HepG2 (cell line): ENCODE data around the gene UBR1. TPM values are rescaled to one million over a fixed set of nuclear protein-coding genes. Genes with fewer than 3 reads are reported as not detected.

Experiments used
- ADNP ChIP-seq: sonication (generic); formaldehyde crosslinking; IDR thresholded peaks from 2 replicates; pipeline ENCODE4 v1.4.0; 2020; ENCODE audit warnings: missing genetic modification reagents
- ARID4A ChIP-seq: sonication (generic); formaldehyde crosslinking; IDR thresholded peaks from 2 replicates; pipeline ENCODE4 v1.5.0; 2020; ENCODE audit warnings: mild to moderate bottlenecking, missing genetic modification reagents, borderline replicate concordance
- CSRNP2 ChIP-seq: sonication (generic); formaldehyde crosslinking; conservative IDR thresholded peaks from 2 replicates; pipeline ENCODE4 v1.8.0; 2022; ENCODE audit warnings: low read depth, missing genetic modification reagents
- FOSL2 ChIP-seq: sonication (generic); formaldehyde crosslinking; IDR thresholded peaks from 2 replicates; pipeline ENCODE4 v1.4.0; 2020; ENCODE audit warnings: missing genetic modification reagents
- FOXA3 ChIP-seq: IDR thresholded peaks from 2 replicates; pipeline ENCODE4 v1.6.1; 2016; ENCODE audit warnings: missing genetic modification reagents, missing compliant biosample characterization
- FOXM1 ChIP-seq: sonication (generic); formaldehyde crosslinking; IDR thresholded peaks from 2 replicates; pipeline ENCODE4 v1.5.0; 2020; ENCODE audit warnings: missing genetic modification reagents
- FOXO1 ChIP-seq: sonication (generic); formaldehyde crosslinking; IDR thresholded peaks from 2 replicates; pipeline ENCODE4 v1.4.0; 2020; ENCODE audit warnings: missing genetic modification reagents
- HCFC1 ChIP-seq: fragments of 150-350 bp; IDR thresholded peaks from 2 replicates; pipeline ENCODE4 v1.6.1; 2014; ENCODE audit warnings: low read depth, low read length
- KAT8 ChIP-seq: IDR thresholded peaks from 2 replicates; pipeline ENCODE4 v1.6.1; 2016; ENCODE audit warnings: missing genetic modification reagents, missing compliant biosample characterization
- KDM5A ChIP-seq: fragments of 200-600 bp; sonication (generic); IDR thresholded peaks from 2 replicates; pipeline ENCODE4 v1.7.0; 2018; ENCODE audit warnings: antibody characterized with exemption, mild to moderate bottlenecking, low read length, borderline replicate concordance
- MTF1 ChIP-seq: sonication (generic); formaldehyde crosslinking; IDR thresholded peaks from 2 replicates; pipeline ENCODE4 v1.5.0; 2020; ENCODE audit warnings: missing genetic modification reagents
- NCOA5 ChIP-seq: sonication (generic); formaldehyde crosslinking; IDR thresholded peaks from 2 replicates; pipeline ENCODE4 v1.4.0; 2020; ENCODE audit warnings: missing genetic modification reagents
- TCF12 ChIP-seq, 2 experiments: fragments of 450-650 bp in 1 of 2; sonication (generic) in 1 of 2; formaldehyde crosslinking in 1 of 2; IDR thresholded peaks; 2 replicates each; pipeline versions ENCODE4 v1.6.1 to v1.8.0; 2017 to 2022; ENCODE audit warnings: antibody characterized with exemption in 1 of 2, mild to moderate bottlenecking in 1 of 2, missing genetic modification reagents in 1 of 2, moderate library complexity in 1 of 2
- TGIF2 ChIP-seq: IDR thresholded peaks from 2 replicates; pipeline ENCODE4 v1.6.1; 2016; ENCODE audit warnings: control low read depth, missing compliant biosample characterization
- THAP7 ChIP-seq: sonication (generic); formaldehyde crosslinking; IDR thresholded peaks from 2 replicates; pipeline ENCODE4 v1.8.1; 2023; ENCODE audit warnings: mild to moderate bottlenecking, missing genetic modification reagents
- YEATS4 ChIP-seq: sonication (generic); formaldehyde crosslinking; IDR thresholded peaks from 2 replicates; pipeline ENCODE4 v1.4.0; 2020; ENCODE audit warnings: missing genetic modification reagents, borderline replicate concordance
- ZMYM2 ChIP-seq: sonication (generic); formaldehyde crosslinking; IDR thresholded peaks from 2 replicates; pipeline ENCODE4 v1.8.0; 2022; ENCODE audit warnings: mild to moderate bottlenecking, missing genetic modification reagents
- ZNF12 ChIP-seq: sonication (generic); formaldehyde crosslinking; IDR thresholded peaks from 2 replicates; pipeline ENCODE4 v1.5.0; 2020; ENCODE audit warnings: missing genetic modification reagents
- ZNF17 ChIP-seq: sonication (generic); formaldehyde crosslinking; IDR thresholded peaks from 2 replicates; pipeline ENCODE4 v1.5.0; 2020; ENCODE audit warnings: mild to moderate bottlenecking, missing genetic modification reagents
- ZNF234 ChIP-seq: sonication (generic); formaldehyde crosslinking; conservative IDR thresholded peaks from 2 replicates; pipeline ENCODE4 v1.5.1; 2020; ENCODE audit warnings: mild to moderate bottlenecking, missing genetic modification reagents
- ZNF292 ChIP-seq: sonication (generic); formaldehyde crosslinking; IDR thresholded peaks from 2 replicates; pipeline ENCODE4 v1.8.1; 2022; ENCODE audit warnings: mild to moderate bottlenecking, low read depth, missing genetic modification reagents, borderline replicate concordance
- ZNF383 ChIP-seq: sonication (generic); formaldehyde crosslinking; IDR thresholded peaks from 2 replicates; pipeline ENCODE4 v1.4.0; 2020; ENCODE audit warnings: missing genetic modification reagents, mild to moderate bottlenecking, borderline replicate concordance
- ZNF441 ChIP-seq: sonication (generic); formaldehyde crosslinking; IDR thresholded peaks from 2 replicates; pipeline ENCODE4 v1.7.0; 2021; ENCODE audit warnings: missing genetic modification reagents, borderline replicate concordance
- polyA plus RNA-seq, 8 experiments: library from polyadenylated mRNA; depleted of rRNA in 3 of 8; stranded (reverse) in 7 of 8; unstranded in 1 of 8; fragments of >200 nt; fragmentation: Illumina TruSeq in 4 of 8; extraction: Trizol in 4 of 8; gene quantifications; 2 replicates each; pipeline versions ENCODE4 v1.2.1 to v1.2.3, GENCODE V29; 2011 to 2016; ENCODE audit warnings: low read depth in 4 of 8, missing spikeins in 1 of 8, mixed read lengths in 1 of 8; ENCODE audit not compliant: insufficient read depth in 1 of 8
- total RNA-seq, 5 experiments: library from RNA; depleted of rRNA; stranded (reverse); fragments of >200 nt; fragmentation: Illumina TruSeq; extraction: Trizol; gene quantifications; 2 replicates each; pipeline ENCODE4 v1.2.3, GENCODE V29; 2016; ENCODE audit warnings: low read depth in 1 of 5

UBR1 gene
- total and polyA plus RNA-seq, 2 of the 13 experiments (the other 11 are each of a cell fraction or from before 2014, with no cell fraction given), result 6.4 to 18.0 TPM

- TF ChIP-seq ARID4A (CRISPR knock-in tag), result no peak
- no peak for TF ChIP-seq FOXA3 (CRISPR knock-in tag)
- TF ChIP-seq FOXO1 (CRISPR knock-in tag), result no peak
- TF ChIP-seq YEATS4 (CRISPR knock-in tag), result no peak
- no peak; the same call in 1 of the 2 replicates for TF ChIP-seq ZNF12 (CRISPR knock-in tag)
- TF ChIP-seq ADNP (CRISPR knock-in tag), result 0 out of 2 replicates have a peak, but pooled peaks have one; percentile 53
- no peak for TF ChIP-seq CSRNP2
- TF ChIP-seq FOSL2 (CRISPR knock-in tag), result no peak
- TF ChIP-seq ZNF383 (CRISPR knock-in tag), result no peak
- no peak for TF ChIP-seq ZNF17 (CRISPR knock-in tag)
- TF ChIP-seq MTF1, result no peak
- no peak for TF ChIP-seq ZNF234 (CRISPR knock-in tag)
- no peak for TF ChIP-seq TGIF2 (CRISPR knock-in tag)
- no peak for TF ChIP-seq KAT8 (CRISPR knock-in tag)
- no peak for TF ChIP-seq HCFC1
- 0 out of 2 replicates have a peak, but pooled peaks have one; percentile 1 for TF ChIP-seq THAP7 (CRISPR knock-in tag)
- no peak for TF ChIP-seq TCF12 (IDR thresholded peaks at IDR 0.05)
- TF ChIP-seq TCF12 (CRISPR knock-in tag; IDR thresholded peaks at IDR 0.05), result no peak
- no peak for TF ChIP-seq NCOA5 (CRISPR knock-in tag)
- no peak for TF ChIP-seq KDM5A
- TF ChIP-seq ZNF292 (CRISPR knock-in tag), result peak; percentile 46; the same call in 1 of the 2 replicates
- TF ChIP-seq ZNF441 (CRISPR knock-in tag), result no peak
- no peak for TF ChIP-seq ZMYM2 (CRISPR knock-in tag)
- TF ChIP-seq FOXM1 (CRISPR knock-in tag), result no peak
Measured at GRCh38 chr15:43132830-43133429, 27.1 kb upstream of the UBR1 start (continued).
